NCI-H2107 (cell line): ENCODE results near the gene GPC3.
"Not testable (repeated sequence)": the region's sequence is repeated elsewhere in the genome, so short reads cannot be mapped to it uniquely, and the experiment has no call there.

Experiments used
- DNase-seq: peaks from one replicate; lab custom pipeline; 2025; lab: John Stamatoyannopoulos, UW

Gene GPC3

GRCh38 chrX:133555782-133556458 lies 429.5 kb downstream of the GPC3 start:
- DNase-seq: no peak

- no peak for DNase-seq
These were observed 434.5 kb downstream of the GPC3 start for GRCh38 chrX:133550665-133551485.

DNA sequence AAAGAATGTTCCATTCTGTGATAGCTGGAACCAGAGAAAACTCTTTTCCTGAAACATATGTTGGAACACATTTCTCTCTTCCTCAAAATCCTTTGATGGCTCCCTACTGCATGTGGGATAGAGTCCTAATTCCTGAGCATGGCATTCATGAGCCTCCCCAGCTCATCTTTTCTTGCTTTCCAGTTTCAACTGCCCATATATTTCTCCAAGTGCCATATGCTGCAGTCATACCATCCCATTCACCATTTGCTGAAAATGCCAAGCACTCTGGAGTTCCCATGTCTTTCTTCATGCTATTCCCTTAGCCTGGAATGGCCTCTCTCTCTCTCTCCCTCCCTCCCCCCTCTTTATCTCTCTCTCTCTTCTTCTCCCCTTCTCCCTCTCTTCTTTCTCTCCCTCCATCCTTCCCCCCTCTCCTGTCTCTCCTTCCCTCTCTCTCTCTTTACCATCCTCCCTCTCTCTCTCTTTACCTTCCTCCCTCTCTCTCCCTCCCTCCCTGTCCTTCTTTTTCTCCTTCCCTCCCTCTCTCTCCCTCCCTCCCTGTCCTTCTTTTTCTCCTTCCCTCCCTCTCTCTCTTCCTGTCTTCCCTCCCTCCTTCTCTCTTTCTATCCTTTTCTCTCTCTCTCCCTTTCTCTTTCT lies 436.0 kb downstream of the GPC3 start:
- DNase-seq: no peak

DNA sequence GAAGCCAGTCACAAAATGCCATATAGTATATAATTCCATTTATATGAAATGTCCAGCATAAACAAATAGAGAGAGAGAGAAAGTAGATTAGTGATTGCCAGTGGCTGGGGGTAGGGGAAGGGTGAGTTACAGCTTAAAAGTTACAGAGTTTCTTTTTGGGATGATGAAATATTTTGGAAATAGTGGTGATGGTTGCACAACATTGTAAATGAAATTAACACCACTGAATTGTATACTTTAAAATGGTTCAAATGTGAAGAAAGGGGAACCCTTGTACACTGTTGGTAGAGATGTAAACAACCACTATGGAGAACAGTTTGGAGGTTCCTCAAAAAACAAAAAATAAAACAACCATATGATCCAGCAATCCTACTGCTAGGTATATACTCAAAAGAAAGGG lies 439.0 kb downstream of the GPC3 start:
- no peak for DNase-seq

GRCh38 chrX:133544778-133545177 lies 440.6 kb downstream of the GPC3 start:
- DNase-seq: no peak

DNA sequence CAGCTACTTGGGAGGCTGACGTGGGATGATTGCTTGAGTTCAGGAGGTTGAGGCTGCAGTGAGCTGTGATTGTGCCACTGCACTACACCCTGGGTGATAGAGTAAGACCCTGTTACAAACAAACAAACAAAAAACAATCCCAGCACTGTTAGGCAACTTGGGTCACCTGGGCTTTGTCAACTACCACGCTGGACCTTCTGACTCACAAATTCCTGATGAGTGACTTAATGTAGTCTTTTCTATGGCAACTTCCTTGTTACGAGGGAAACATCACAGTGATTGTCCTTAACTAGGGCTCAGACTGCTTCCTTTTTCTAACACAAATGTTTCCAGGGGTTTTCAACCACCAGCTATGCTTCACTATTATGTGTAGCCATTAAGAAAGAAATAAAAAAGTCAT lies 441.3 kb downstream of the GPC3 start:
- no peak for DNase-seq

- DNase-seq: no peak
These were observed 441.7 kb downstream of the GPC3 start for GRCh38 chrX:133543654-133544053.

- DNase-seq: no peak
These were observed 442.9 kb downstream of the GPC3 start for GRCh38 chrX:133542476-133542875.

DNA sequence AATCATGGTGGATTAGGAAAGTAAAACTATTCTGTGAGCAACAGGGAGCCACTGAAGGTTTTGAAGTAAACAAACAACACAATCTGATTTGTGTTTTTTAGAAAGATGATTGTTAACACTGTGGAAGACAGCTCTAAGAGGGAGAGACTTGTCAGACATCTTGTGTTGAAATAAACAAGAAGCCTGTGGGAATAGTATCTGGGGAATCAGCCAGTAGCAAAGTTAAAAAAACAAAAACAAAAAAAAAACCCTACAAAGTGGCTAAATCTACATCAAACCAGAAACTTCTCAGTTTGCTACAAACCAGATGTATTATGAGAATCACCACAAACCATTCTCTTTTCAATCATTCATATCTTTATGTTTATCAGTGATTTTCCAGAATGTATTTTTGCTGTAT lies 444.4 kb downstream of the GPC3 start:
- DNase-seq: no peak

GRCh38 chrX:133538148-133538547 lies 447.2 kb downstream of the GPC3 start:
- no peak for DNase-seq

- no peak for DNase-seq
These were observed 448.3 kb downstream of the GPC3 start for GRCh38 chrX:133537142-133537541.

DNA sequence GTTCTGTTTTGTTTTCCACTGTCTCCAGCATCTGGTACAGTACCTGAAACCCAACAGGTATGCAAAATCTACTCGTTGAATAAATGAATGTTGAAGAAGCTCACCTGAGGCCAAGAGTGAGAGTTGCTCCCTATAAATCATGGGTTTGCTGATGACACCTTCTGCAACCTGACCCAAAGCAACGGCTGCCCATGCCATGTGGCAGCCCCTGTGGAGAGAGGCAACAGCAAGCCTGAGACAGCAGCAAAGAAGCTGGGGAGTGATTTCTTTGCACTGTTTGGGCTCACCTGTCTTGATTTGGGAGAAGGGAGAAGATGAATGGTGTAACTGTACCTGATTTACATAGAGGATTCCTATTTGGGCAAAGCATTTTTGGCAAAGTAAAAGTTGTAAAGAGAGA lies 450.3 kb downstream of the GPC3 start:
- no peak for DNase-seq

DNA sequence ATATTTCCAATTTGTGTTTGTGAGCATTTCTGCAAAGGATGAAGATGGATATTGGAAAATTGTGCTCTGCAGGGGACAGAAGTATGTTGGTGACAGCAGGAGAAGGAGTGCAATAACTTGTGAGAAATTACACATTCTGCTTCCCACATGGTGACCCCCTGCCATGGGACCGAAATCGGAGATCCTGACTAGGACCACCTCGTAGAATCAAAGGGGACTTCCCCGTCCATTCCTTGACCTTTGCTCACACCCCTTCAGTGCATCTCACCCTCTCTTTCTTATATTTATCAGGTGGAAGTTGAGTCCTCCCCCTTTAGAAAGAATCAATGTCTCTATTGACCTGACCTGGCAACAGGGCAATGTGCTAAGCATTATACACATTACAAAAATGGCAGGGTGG lies 451.2 kb downstream of the GPC3 start:
- no peak for DNase-seq

DNA sequence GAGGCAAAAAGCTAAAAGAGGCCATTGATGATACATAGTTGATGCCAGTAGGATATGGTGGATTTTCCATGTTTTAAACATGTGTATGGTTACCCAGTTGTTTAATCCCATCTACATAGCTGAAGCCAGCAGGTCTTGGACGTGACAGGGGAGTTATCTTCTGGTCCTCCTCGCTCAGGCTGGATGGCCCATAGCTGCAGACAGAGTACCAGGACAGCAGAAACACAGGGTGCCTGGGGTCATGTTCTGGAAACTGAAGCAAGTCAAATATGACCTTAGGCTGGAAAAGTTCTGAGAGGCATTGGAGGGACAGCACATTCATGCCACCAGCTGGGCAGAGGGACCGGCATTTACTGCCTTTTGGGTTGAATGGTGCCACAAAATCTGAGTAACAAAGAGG lies 452.1 kb downstream of the GPC3 start:
- no peak for DNase-seq

DNA sequence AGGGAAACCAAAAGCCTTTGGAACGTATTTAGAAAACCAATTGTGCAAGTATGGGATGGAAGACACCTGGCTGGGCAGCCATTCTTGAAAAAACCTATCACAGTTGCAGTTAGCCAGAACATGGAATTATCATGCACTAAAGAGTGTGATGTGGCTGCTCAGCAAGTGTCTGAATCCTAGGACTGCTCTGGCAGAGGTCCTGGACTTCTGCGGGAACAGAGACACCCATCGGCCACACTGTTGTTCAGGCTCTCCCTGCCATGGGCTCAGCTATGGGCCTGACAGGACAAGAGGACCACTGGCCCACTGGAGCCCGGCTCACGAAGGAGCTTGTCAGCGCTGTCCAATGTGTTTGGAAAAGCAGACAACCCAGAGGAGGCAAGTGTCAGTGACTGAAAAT lies 454.4 kb downstream of the GPC3 start:
- no peak for DNase-seq

DNA sequence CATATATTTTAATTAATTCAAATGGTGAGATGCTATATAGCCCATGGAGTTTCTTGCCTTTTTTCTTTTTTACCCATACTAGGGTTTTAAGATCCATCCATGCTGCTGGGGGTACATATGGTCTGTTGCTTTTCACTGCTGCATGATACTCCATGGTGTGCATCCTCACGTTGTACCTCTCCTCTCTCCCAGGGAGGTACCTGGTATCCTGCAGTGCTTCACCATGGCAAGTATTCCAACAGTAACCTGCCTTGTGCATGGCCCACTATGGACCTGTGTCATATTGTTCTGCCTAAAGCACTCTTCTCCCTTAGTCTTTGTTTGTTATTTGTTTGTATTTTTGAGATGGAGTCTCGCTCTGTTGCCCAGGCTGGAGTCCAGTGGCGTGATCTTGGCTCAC lies 455.8 kb downstream of the GPC3 start:
- DNase-seq: no peak

GRCh38 chrX:133527825-133528224 lies 457.6 kb downstream of the GPC3 start:
- no peak for DNase-seq

DNA sequence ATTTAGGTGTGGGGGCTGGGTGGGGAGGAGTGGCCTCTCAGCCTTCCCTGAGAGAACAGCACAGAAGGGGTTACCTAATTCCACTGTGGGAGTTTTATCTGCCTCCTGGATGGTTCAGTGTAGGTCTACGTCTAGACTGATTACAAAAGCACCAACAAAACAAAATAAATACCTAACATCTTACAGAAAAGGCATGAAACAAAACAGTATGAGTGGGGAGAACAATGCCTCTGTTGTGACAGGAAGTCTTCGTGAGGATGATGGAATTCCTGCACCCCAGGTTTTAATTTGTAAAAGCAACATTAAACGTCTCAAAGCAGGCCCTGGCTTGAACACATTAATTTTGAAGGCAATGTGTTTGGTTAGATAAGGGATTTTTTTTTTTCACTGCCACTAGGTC lies 458.0 kb downstream of the GPC3 start:
- no peak for DNase-seq

GRCh38 chrX:133526773-133527172 lies 458.6 kb downstream of the GPC3 start:
- DNase-seq: not testable (repeated sequence)

DNA sequence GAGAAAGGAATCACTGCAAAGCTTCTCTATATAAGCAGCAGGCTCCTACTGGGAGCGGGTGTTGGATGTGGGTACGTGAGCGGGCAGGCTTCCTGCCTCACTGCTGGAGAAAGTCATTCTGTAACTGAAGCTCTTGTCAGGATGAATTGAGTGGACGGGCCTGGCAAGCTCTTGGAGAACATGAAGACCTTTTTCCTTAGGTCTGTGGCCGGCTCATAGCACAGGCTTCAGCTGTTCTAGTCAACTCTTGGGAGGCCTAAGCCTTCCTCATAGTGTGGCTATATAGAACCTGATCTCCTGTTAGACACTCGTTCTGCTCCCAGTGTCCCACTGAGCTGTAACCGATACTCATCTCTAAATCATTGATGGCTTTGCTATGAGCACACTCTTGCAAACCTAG lies 461.9 kb downstream of the GPC3 start:
- no peak for DNase-seq

DNA sequence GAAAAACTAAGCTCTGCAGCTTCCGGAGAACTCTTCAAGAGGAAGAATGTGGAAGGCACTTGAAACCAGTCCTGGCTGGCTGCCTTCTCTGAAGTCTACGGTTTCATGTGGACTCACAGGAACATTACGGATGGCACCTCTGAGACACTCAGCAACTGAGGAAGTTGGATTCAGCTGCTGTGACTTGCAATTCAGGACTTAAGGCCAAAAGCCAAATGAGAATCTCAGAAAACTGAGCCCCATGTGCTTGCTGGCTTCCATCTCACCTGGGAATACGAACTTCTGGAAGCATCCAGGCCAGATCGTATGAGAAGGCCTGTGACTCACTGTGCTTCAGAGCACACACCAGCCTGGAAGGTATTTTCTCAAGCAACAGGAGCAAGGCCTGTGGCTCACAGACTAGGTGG lies 462.3 kb downstream of the GPC3 start:
- no peak for DNase-seq

DNA sequence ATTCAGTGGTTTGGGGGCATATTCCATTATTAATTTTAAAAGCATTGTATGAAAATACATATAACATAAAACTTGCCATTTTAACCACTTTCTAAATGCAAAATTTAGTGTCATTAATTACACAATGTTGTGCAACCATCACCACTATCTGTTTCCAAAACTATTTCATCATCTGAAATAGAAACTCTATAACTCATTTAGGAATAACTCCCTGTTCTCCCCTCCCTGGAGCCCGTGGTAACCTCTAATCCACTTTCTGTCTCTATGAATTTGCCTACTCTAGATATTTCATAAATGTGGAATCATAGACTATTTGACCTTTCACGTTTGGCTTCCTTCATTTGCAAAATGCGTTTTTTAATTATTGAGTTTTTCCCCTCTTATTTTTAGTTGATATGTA lies 468.7 kb downstream of the GPC3 start:
- DNase-seq: no peak

DNA sequence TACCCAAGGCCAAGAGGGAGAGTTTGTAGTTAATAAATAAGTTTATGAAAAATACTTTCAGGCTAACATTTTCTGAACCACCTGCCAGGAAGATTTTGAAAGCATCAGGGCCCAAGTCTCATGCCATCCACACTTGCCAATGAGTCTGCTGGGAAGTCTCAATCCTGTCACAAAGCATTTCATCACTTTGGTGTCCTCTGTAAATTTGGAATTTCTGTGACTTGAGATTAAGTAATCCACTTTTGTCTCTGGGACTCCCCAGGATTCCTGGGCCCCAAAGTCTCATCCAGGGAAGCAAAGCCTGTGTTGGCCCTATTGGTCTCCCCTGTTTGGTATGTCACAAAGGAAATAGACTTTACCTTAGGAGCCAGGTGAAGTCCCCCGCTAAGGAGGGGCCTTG lies 470.9 kb downstream of the GPC3 start:
- DNase-seq: no peak
